H1 (cell line): ENCODE data around the gene SP9. TPM values are rescaled to one million over a fixed set of nuclear protein-coding genes. Genes with fewer than 3 reads are reported as not detected.
"Not testable (repeated sequence)": the region's sequence is repeated elsewhere in the genome, so short reads cannot be mapped to it uniquely, and the experiment has no call there.

Experiments used
- CTCF ChIA-PET: fragments of 300-600 bp; sonication (Branson Sonifier 250); formaldehyde crosslinking; loops from one replicate; lab custom pipeline; 2021; ENCODE audit not compliant: partially characterized antibody; lab: Charles Lee
- POLR2A ChIA-PET: fragments of 300-600 bp; sonication (Branson Sonifier 250); formaldehyde crosslinking; loops from one replicate; lab custom pipeline; 2021; ENCODE audit warnings: inconsistent platforms; ENCODE audit not compliant: partially characterized antibody; lab: Charles Lee
- DNase-seq, 2 experiments: peaks; one replicate each; pipeline versions ENCODE4 v3.0.0 to v3.0.0-alpha.2; 2010 to 2022; ENCODE audit warnings: low spot score in 2 of 2, low read depth in 1 of 2, mixed read lengths in 1 of 2
- FAIRE-seq: peaks from 2 replicates; lab custom pipeline; 2011; peaks lifted over from hg19 to GRCh38; lab: Jason Lieb, UNC
- H2AFZ ChIP-seq: 2 replicates; pipeline ENCODE4 v1.8.1; 2012; ENCODE audit warnings: low read length, inconsistent platforms
- H2AK5ac ChIP-seq: 2 replicates; pipeline ENCODE4 v1.6.1; 2013; ENCODE audit warnings: low read depth, low read length
- H2BK120ac ChIP-seq: replicated peaks from 2 replicates; pipeline ENCODE3; 2013; ENCODE audit warnings: low read depth, low read length, inconsistent platforms
- H2BK12ac ChIP-seq: 2 replicates; pipeline ENCODE4 v1.6.1; 2013; ENCODE audit warnings: low read depth, low read length
- H2BK15ac ChIP-seq: 2 replicates; pipeline ENCODE4 v1.6.1; 2013; ENCODE audit warnings: low read length
- H2BK20ac ChIP-seq: 2 replicates; pipeline ENCODE4 v1.6.1; 2013; ENCODE audit warnings: low read length
- H2BK5ac ChIP-seq: 2 replicates; pipeline ENCODE4 v1.6.1; 2013; ENCODE audit warnings: low read depth, low read length
- H3K14ac ChIP-seq: 2 replicates; pipeline ENCODE4 v1.6.1; 2013; ENCODE audit warnings: inconsistent platforms; ENCODE audit not compliant: insufficient read length
- H3K18ac ChIP-seq: 2 replicates; pipeline ENCODE4 v1.6.1; 2013; ENCODE audit warnings: low read length; ENCODE audit errors: extremely low read depth
- H3K23ac ChIP-seq: 2 replicates; pipeline ENCODE4 v1.6.1; 2013; ENCODE audit warnings: inconsistent platforms; ENCODE audit not compliant: insufficient read length
- H3K23me2 ChIP-seq: 2 replicates; pipeline ENCODE4 v1.6.1; 2013; ENCODE audit warnings: low read depth, low read length
- H3K27ac ChIP-seq: 2 replicates; pipeline ENCODE4 v1.6.1; 2011; ENCODE audit warnings: low read depth, low read length, inconsistent platforms
- H3K27me3 ChIP-seq, 4 experiments: replicated peaks in 1 of 4; 1 replicate in 1 of 4; 2 replicates in 3 of 4; pipeline versions ENCODE4 v1.6.1 to v1.8.1; 2011 to 2013; ENCODE audit warnings: low read length in 3 of 4, mild to moderate bottlenecking in 3 of 4, inconsistent platforms in 2 of 4, mixed read lengths in 2 of 4, moderate library complexity in 1 of 4; ENCODE audit not compliant: control insufficient read depth in 3 of 4, insufficient read depth in 3 of 4; ENCODE audit errors: extremely low read depth in 1 of 4
- H3K36me3 ChIP-seq, 4 experiments: 2 replicates each; pipeline versions ENCODE4 v1.6.1 to v1.8.1; 2011 to 2013; ENCODE audit warnings: mild to moderate bottlenecking in 4 of 4, low read length in 3 of 4, moderate library complexity in 2 of 4, control low read depth in 1 of 4, inconsistent platforms in 1 of 4; ENCODE audit not compliant: insufficient read depth in 4 of 4, control insufficient read depth in 2 of 4
- H3K4ac ChIP-seq: replicated peaks from 2 replicates; pipeline ENCODE3; 2013; ENCODE audit warnings: low read length, low read depth, mixed read lengths, inconsistent platforms; ENCODE audit not compliant: insufficient read length
- H3K4me1 ChIP-seq, 4 experiments: replicated peaks in 1 of 4; 1 replicate in 1 of 4; 2 replicates in 3 of 4; pipeline versions ENCODE4 v1.6.1 to v1.8.1; 2011 to 2013; ENCODE audit warnings: low read length in 3 of 4, inconsistent platforms in 2 of 4, mixed read lengths in 1 of 4; ENCODE audit not compliant: insufficient read depth in 4 of 4, control insufficient read depth in 3 of 4
- H3K4me2 ChIP-seq, 2 experiments: 2 replicates each; pipeline versions ENCODE4 v1.6.1 to v1.8.1; 2011 to 2013; ENCODE audit warnings: low read depth in 2 of 2, low read length in 2 of 2, control low read depth in 1 of 2, inconsistent platforms in 1 of 2, mild to moderate bottlenecking in 1 of 2; ENCODE audit not compliant: insufficient read depth in 1 of 2
- H3K4me3 ChIP-seq, 4 experiments: fragments of 200-600, 300-600 bp in 1 of 4; sonication (generic), shearing (Covaris generic), sonication (Bioruptor Twin) in 1 of 4; 2 replicates each; pipeline versions ENCODE4 v1.5.1 to v1.8.1; 2011 to 2016; ENCODE audit warnings: low read length in 4 of 4, low read depth in 3 of 4, control low read depth in 2 of 4, inconsistent platforms in 2 of 4, mild to moderate bottlenecking in 2 of 4, mixed read lengths in 1 of 4, moderate library complexity in 1 of 4; ENCODE audit not compliant: insufficient read depth in 2 of 4; ENCODE audit errors: extremely low read depth in 1 of 4
- H3K56ac ChIP-seq: replicated peaks from 2 replicates; pipeline ENCODE3; 2013; ENCODE audit warnings: low read depth, mild to moderate bottlenecking, mixed read lengths, low read length, inconsistent platforms; ENCODE audit not compliant: insufficient read length
- H3K79me1 ChIP-seq: 2 replicates; pipeline ENCODE4 v1.6.1; 2013; ENCODE audit warnings: low read depth, low read length, control low read depth
- H3K79me2 ChIP-seq, 2 experiments: 2 replicates each; pipeline versions ENCODE4 v1.6.1 to v1.8.1; 2012 to 2013; ENCODE audit warnings: low read length in 2 of 2, mild to moderate bottlenecking in 2 of 2, inconsistent platforms in 1 of 2; ENCODE audit not compliant: insufficient read depth in 2 of 2, control insufficient read depth in 1 of 2
- H3K9ac ChIP-seq, 4 experiments: replicated peaks in 1 of 4; 1 replicate in 1 of 4; 2 replicates in 3 of 4; pipeline versions ENCODE4 v1.6.1 to v1.8.1; 2011 to 2013; ENCODE audit warnings: low read depth in 3 of 4, low read length in 3 of 4, control low read depth in 2 of 4, mild to moderate bottlenecking in 2 of 4, moderate library complexity in 2 of 4, inconsistent platforms in 1 of 4; ENCODE audit errors: extremely low read depth in 1 of 4
- H3K9me3 ChIP-seq, 2 experiments: 2 replicates each; pipeline versions ENCODE4 v1.6.1 to v1.8.1; 2012 to 2013; ENCODE audit warnings: mild to moderate bottlenecking in 2 of 2, moderate library complexity in 2 of 2, control low read depth in 1 of 2, inconsistent platforms in 1 of 2, low read depth in 1 of 2, low read length in 1 of 2, mixed read lengths in 1 of 2; ENCODE audit not compliant: insufficient read depth in 2 of 2
- H4K20me1 ChIP-seq, 2 experiments: replicated peaks in 1 of 2; 2 replicates each; pipeline versions ENCODE3 to v1.8.1; 2011 to 2013; ENCODE audit warnings: inconsistent platforms in 2 of 2, low read length in 2 of 2, mild to moderate bottlenecking in 1 of 2; ENCODE audit not compliant: insufficient read depth in 2 of 2, control insufficient read depth in 1 of 2
- H4K5ac ChIP-seq: 2 replicates; pipeline ENCODE4 v1.6.1; 2013; ENCODE audit warnings: low read length, low read depth, mixed read lengths, inconsistent platforms; ENCODE audit not compliant: insufficient read length
- H4K8ac ChIP-seq: 2 replicates; pipeline ENCODE4 v1.8.0; 2013; ENCODE audit warnings: mild to moderate bottlenecking, moderate library complexity, low read length, inconsistent platforms; ENCODE audit not compliant: insufficient read depth; ENCODE audit errors: extremely low read depth
- H4K91ac ChIP-seq: replicated peaks from 2 replicates; pipeline ENCODE3; 2013; ENCODE audit warnings: low read length, mixed read lengths, inconsistent platforms; ENCODE audit not compliant: insufficient read length
- GABPA ChIP-seq: IDR thresholded peaks from 2 replicates; pipeline ENCODE4 v1.6.1; 2011; ENCODE audit warnings: mild to moderate bottlenecking, low read length, moderate library complexity, borderline replicate concordance; ENCODE audit not compliant: insufficient read depth
- KDM1A ChIP-seq: fragments of 200-600, 300-600 bp; sonication (generic); IDR thresholded peaks from 2 replicates; pipeline ENCODE4 v1.7.1; 2016; ENCODE audit warnings: mild to moderate bottlenecking, low read length, borderline replicate concordance
- WGBS, 2 experiments: shearing (Covaris generic) in 1 of 2; methylation state at CpG; one replicate each; pipeline versions ENCODE4 v1.1.6 to v1.1.7; 2013 to 2015; ENCODE audit warnings: low lambda C conversion rate in 2 of 2, mixed read lengths in 2 of 2, inconsistent platforms in 1 of 2, low coverage in 1 of 2, missing lambda C conversion rate in 1 of 2; ENCODE audit not compliant: insufficient replicate concordance in 2 of 2, insufficient coverage in 1 of 2, insufficient read length in 1 of 2; ENCODE audit errors: extremely low coverage in 1 of 2, missing lambda C conversion rate in 1 of 2; 5-methylcytosine and 5-hydroxymethylcytosine counted together
- polyA plus RNA-seq, 7 experiments: library from polyadenylated mRNA; depleted of rRNA in 3 of 7; stranded (reverse) in 5 of 7; unstranded in 2 of 7; fragments of >200 nt in 5 of 7; fragments of 200-250 nt in 2 of 7; gene quantifications; 1 replicate in 5 of 7; 2 replicates in 1 of 7; 4 replicates in 1 of 7; pipeline versions ENCODE4 v1.2.1 to v1.2.3, GENCODE V29; 2011 to 2013; ENCODE audit warnings: missing spikeins in 2 of 7, mixed read lengths in 2 of 7
- total RNA-seq: library from RNA; stranded (reverse); fragmentation: NEBNext Ultra II Directional; extraction: Animal tissue kit (Norgen Biotek cat#: 25700); gene quantifications from 2 replicates; pipeline ENCODE4 v1.2.1, GENCODE V29; 2021
- TF ChIP-seq, protein P1 (sequence below): IDR thresholded peaks from 2 replicates; pipeline ENCODE4 v1.6.1; 2011; ENCODE audit warnings: low read depth, mild to moderate bottlenecking, low read length; ENCODE audit not compliant: insufficient read depth

The SP9 gene
- total and polyA plus RNA-seq, 2 of the 8 experiments (the other 6 are each of a cell fraction or from before 2014, with no cell fraction given): 0.03 to 0.11 TPM

DNA sequence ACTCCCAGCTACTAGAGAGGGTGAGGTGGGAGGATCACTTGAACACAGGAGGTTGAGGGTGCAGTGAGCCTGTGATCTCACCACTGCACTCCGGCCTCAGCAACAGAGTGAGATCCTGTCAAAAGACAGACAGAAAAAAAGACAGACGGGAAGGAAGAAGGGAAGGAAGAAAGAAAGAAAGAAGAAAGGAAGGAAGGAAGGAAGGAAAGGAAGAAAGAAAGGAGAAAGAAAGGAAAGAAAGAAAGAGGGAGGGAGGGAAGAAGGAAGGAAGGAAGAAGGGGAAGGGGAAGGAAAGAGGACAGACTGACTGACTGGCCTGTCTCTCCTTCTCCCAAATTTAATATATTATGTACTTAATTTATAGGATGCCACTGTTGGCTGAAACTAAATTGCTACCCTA, 21.6 kb downstream of the SP9 start (continued):
- TF ChIP-seq, protein P1, sequence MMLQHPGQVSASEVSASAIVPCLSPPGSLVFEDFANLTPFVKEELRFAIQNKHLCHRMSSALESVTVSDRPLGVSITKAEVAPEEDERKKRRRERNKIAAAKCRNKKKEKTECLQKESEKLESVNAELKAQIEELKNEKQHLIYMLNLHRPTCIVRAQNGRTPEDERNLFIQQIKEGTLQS: no peak
- TF ChIP-seq KDM1A (no peak), GABPA (no peak)

DNA sequence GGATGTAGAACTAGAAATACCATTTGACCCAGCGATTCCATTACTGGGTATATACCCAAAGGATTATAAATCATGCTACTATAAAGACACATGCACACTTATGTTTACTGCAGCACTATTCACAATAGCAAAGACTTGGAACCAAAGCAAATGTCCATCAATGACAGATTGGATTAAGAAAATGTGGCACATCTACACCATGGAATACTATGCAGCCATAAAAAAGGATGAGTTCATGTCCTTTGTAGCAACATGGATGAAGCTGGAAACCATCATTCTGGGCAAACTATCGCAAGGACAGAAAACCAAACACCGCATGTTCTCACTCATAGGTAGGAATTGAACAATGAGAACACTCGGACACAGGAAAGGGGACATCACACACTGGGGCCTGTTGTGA, 24.9 kb downstream of the SP9 start:
- H2BK120ac ChIP-seq, DNase-seq, H2BK20ac ChIP-seq, H3K27ac ChIP-seq, H3K4me3 ChIP-seq, H3K4me2 ChIP-seq, H3K27me3 ChIP-seq, H3K4me1 ChIP-seq, H3K23me2 ChIP-seq, FAIRE-seq, H2AK5ac ChIP-seq, H3K23ac ChIP-seq, H3K18ac ChIP-seq, H3K9ac ChIP-seq, H3K56ac ChIP-seq, H2AFZ ChIP-seq, H4K20me1 ChIP-seq, CTCF ChIA-PET, H4K91ac ChIP-seq, H3K14ac ChIP-seq, H4K5ac ChIP-seq, H2BK15ac ChIP-seq, H2BK12ac ChIP-seq, POLR2A ChIA-PET, H4K8ac ChIP-seq, H2BK5ac ChIP-seq, H3K79me1 ChIP-seq, H3K79me2 ChIP-seq, H3K4ac ChIP-seq: not testable (repeated sequence)
- WGBS, 2 experiments: 95% methylated on average over 4 of the region's 4 CpGs; no CpG with 5 or more reads in 1 of the 2 experiments
- peaks cover 0 to 11% (median 0%) of the 10 kb centered on the region in 4 experiments; a peak in 1 of 8 replicates for H3K36me3 ChIP-seq
- peaks cover 9 to 12% of the 10 kb centered on the region in 2 experiments; a peak in 3 of 4 replicates for H3K9me3 ChIP-seq
